Measurements from ENCODE around the gene ST6GALNAC5.

DNA sequence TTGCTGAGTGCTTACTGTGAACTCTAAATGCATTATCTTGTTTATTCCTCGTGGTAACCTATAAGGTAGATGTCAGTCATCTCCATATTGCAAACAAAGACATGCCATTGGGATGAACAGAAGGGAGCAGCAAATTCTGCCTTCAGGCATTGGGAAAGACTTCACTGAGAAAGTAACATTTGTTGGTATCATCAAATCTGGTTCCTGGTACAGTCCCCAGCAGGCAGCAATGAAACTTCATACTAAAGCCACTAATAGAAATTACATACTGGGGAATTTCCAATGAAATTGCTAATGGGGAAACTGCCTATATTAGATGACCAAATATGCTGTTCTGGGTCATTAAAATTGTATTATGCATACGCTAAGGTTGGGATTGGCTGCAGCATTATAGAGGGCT, 47.3 kb upstream of the ST6GALNAC5 start:
- TF ChIP-seq POLR2A (IDR thresholded peaks at IDR 0.05; ENCODE audit: low read depth, low read length) (no peak), POLR2AphosphoS5 (IDR thresholded peaks at IDR 0.05; ENCODE audit: low read depth, low read length) (no peak)
